ENCODE results near the gene FCHSD2. TPM values are rescaled to one million over a fixed set of nuclear protein-coding genes. Genes with fewer than 3 reads are reported as not detected.

The FCHSD2 gene
- total RNA-seq, 4 donors from 2014 or later, result 15.4 to 37.8 (median 31.9) TPM

DNA sequence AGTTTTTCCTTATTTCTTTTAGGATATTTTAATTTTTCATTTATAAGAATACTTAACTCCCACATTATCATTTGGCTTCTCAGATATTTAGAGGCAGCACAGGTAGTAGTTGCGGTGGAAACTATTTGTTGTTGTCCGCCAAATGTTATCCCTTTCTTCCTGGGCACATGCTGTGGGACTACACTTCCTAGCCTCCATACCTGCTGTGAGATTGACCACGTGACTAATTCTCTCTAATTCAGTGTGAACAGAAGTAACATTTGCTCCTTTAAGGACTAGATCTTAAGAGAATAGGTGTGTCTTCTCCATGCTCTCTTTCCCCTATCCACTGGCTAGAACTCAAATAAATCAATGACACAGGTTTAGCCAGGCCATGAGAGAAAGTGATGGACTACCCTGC, 191.4 kb downstream of the FCHSD2 start:
- TF ChIP-seq CTCF (IDR thresholded peaks at IDR 0.05), result no peak
- no peak for ATAC-seq (ENCODE audit: low FRiP score)
- no peak for DNase-seq (ENCODE audit: low spot score)

DNA sequence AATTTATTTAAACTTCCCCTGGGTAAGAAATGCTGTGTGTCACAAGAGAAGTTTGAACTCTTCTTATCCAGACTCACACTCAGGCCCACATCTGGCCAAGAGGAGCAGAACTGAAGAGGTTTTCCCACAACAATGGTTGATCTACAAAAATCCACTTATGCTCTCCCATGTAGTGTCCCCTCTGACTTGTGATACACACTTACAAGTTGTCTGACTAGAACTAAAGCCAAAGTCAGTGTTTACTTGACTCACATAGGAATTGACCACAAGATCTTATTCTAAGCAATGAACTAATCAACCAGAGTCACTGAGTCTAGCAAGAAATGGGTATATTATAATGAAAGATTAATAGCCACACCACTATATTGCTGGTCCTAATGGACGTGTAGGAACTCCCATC, 194.9 kb downstream of the FCHSD2 start:
- no peak for TF ChIP-seq CTCF (IDR thresholded peaks at IDR 0.05)
- DNase-seq (ENCODE audit: low spot score), result no peak
- ATAC-seq (ENCODE audit: low FRiP score), result no peak

- ATAC-seq (ENCODE audit: low FRiP score) (no peak), DNase-seq (ENCODE audit: low spot score) (no peak)
- no peak for TF ChIP-seq CTCF (IDR thresholded peaks at IDR 0.05)
These were observed 198.5 kb downstream of the FCHSD2 start for GRCh38 chr11:72943664-72944063.

- no peak for ATAC-seq (ENCODE audit: low FRiP score)
- no peak for TF ChIP-seq CTCF (IDR thresholded peaks at IDR 0.05)
- no peak for DNase-seq (ENCODE audit: low spot score)
These were observed 201.7 kb downstream of the FCHSD2 start for GRCh38 chr11:72940417-72940816.

GRCh38 chr11:72939031-72939430, 203.1 kb downstream of the FCHSD2 start:
- no peak for DNase-seq (ENCODE audit: low spot score)
- ATAC-seq (ENCODE audit: low FRiP score), result no peak
- TF ChIP-seq CTCF (IDR thresholded peaks at IDR 0.05), result no peak

DNA sequence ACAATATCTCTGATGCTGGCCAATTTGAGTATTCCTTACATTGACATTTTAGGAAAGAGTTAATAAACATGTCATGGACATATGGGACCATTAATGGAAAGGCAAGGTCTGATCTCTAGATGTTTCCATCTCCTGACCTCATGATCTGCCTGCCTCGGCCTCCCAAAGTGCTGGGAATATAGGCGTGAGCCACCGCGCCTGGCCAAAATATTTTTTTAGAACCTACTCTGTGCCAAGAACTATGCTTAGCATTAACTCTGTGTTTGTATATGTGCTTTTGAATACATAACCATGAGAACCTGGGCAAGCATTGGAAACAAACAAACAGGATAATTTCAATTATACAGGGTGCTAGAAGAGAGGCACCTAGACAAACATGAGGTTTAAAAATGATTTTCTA, 204.7 kb downstream of the FCHSD2 start:
- no peak for TF ChIP-seq CTCF (IDR thresholded peaks at IDR 0.05)
- ATAC-seq (ENCODE audit: low FRiP score) (no peak), DNase-seq (ENCODE audit: low spot score) (no peak)

- no peak for DNase-seq (ENCODE audit: low spot score)
- TF ChIP-seq CTCF (IDR thresholded peaks at IDR 0.05), result no peak
These were observed 206.4 kb downstream of the FCHSD2 start for GRCh38 chr11:72935700-72936099.

More at GRCh38 chr11:72935700-72936099, 206.4 kb downstream of the FCHSD2 start:
- ATAC-seq (ENCODE audit: low FRiP score), result no peak

Data from omental fat pad (tissue), 4 donors.